Measurements from ENCODE around the gene EPAS1. TPM values are rescaled to one million over a fixed set of nuclear protein-coding genes. Genes with fewer than 3 reads are reported as not detected.

EPAS1 gene
- total RNA-seq, 1 experiment from 2014 or later = 43.2 TPM

DNA sequence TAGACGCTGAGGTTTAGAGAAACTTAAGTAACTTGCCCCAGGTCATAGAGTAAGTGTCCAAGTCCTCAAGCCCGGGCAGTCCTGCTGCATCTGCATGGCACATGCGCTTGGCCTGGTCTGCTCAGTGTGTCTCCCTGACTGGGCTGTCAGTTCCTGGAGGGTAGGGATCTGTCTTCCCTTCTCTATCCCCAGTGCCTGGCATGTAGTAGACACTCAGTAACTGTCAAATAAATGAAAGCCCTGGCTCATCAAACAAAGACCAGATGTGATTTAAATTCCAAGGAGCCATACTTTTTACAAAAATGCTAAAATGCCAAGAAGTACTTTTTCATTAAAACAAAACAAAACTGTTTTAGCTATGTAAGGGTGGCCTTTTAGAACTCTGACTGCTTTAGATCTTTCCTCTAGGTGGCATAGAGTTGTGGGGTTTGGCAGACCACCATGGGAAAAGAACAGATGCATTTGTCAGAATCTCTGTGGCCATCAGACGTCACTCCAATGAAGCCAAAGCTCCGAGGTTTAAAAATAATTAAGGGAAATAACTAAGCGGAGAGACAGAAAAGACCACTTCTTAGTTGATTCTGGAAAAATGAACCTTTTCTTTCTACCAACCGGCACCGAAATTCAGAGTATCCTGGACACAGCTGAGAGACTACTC, 34.0 kb downstream of the EPAS1 start:
- no peaks in the 10 kb centered on the region for H4K20me1 ChIP-seq (ENCODE audit: low read length)
- no peak overlapping the region for H2AFZ ChIP-seq (ENCODE audit: low read length)
- no peaks in the 10 kb centered on the region for H3K36me3 ChIP-seq (ENCODE audit: low read depth, low read length)
- no peaks in the 10 kb centered on the region for H3K9me2 ChIP-seq (replicated peaks; ENCODE audit: low read length)
- intact Hi-C loops (cut with micrococcal nuclease) = no loop called here
- CTCF ChIA-PET = no interaction called here
- TF ChIP-seq EZH2phosphoT487 (IDR thresholded peaks at IDR 0.05; ENCODE audit: borderline replicate concordance, low read length) (no peak), EZH2 (IDR thresholded peaks at IDR 0.05; ENCODE audit: low read length, unreplicated experiment) (no peak)
- TF ChIP-seq, protein P1, sequence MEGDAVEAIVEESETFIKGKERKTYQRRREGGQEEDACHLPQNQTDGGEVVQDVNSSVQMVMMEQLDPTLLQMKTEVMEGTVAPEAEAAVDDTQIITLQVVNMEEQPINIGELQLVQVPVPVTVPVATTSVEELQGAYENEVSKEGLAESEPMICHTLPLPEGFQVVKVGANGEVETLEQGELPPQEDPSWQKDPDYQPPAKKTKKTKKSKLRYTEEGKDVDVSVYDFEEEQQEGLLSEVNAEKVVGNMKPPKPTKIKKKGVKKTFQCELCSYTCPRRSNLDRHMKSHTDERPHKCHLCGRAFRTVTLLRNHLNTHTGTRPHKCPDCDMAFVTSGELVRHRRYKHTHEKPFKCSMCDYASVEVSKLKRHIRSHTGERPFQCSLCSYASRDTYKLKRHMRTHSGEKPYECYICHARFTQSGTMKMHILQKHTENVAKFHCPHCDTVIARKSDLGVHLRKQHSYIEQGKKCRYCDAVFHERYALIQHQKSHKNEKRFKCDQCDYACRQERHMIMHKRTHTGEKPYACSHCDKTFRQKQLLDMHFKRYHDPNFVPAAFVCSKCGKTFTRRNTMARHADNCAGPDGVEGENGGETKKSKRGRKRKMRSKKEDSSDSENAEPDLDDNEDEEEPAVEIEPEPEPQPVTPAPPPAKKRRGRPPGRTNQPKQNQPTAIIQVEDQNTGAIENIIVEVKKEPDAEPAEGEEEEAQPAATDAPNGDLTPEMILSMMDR (conservative IDR thresholded peaks at IDR 0.05; ENCODE audit: low read depth, low read length) = no peak
- no peak overlapping the region for H3K27ac ChIP-seq (ENCODE audit: low read length)
- H3K27me3 ChIP-seq (ENCODE audit: low read length) = no peaks in the 10 kb centered on the region
- ATAC-seq = no peak
- peaks cover 40% of the 10 kb centered on the region for H3K4me1 ChIP-seq (ENCODE audit: insufficient read depth, low read length)
- POLR2A ChIA-PET (ENCODE audit: unreplicated experiment) = interaction anchor here (0.6 kb wide), 1 partner anchor 24 kb away, joined by 3 read pairs; no protein-coding TSS in a partner anchor
- no TSS peak for BruUV-seq (replicated peaks)
- no peak overlapping the region for H3K4me3 ChIP-seq (ENCODE audit: low read length)
- H3F3A ChIP-seq (ENCODE audit: low read length, unreplicated experiment) = no peaks in the 10 kb centered on the region
- H3K4me2 ChIP-seq (ENCODE audit: low read length) = no peak overlapping the region
- H3K79me2 ChIP-seq (ENCODE audit: low read length) = peaks cover 77% of the 10 kb centered on the region
- H3K9me3 ChIP-seq (ENCODE audit: low read length) = no peaks in the 10 kb centered on the region
- no peak for DNase-seq
- no peak overlapping the region for H3K9ac ChIP-seq (ENCODE audit: low read length)

GRCh38 chr2:46332686-46333281, 35.6 kb downstream of the EPAS1 start:
- Histone ChIP-seq H3K4me3 (ENCODE audit: low read length) (no peak overlapping the region), H3K36me3 (ENCODE audit: low read depth, low read length) (no peaks in the 10 kb centered on the region), H3K27ac (ENCODE audit: low read length) (no peak overlapping the region), H2AFZ (ENCODE audit: low read length) (no peak overlapping the region), H4K20me1 (ENCODE audit: low read length) (peaks cover 4% of the 10 kb centered on the region; the same call in 1 of the 2 replicates), H3K4me2 (ENCODE audit: low read length) (no peak overlapping the region), H3F3A (ENCODE audit: low read length, unreplicated experiment) (no peaks in the 10 kb centered on the region), H3K27me3 (ENCODE audit: low read length) (no peaks in the 10 kb centered on the region), H3K4me1 (ENCODE audit: insufficient read depth, low read length) (peaks cover 42% of the 10 kb centered on the region), H3K9ac (ENCODE audit: low read length) (no peak overlapping the region), H3K9me3 (ENCODE audit: low read length) (no peaks in the 10 kb centered on the region), H3K9me2 (replicated peaks; ENCODE audit: low read length) (no peaks in the 10 kb centered on the region), H3K79me2 (ENCODE audit: low read length) (peaks cover 78% of the 10 kb centered on the region)
- ATAC-seq (no peak), DNase-seq (peak; percentile 17)
- CTCF ChIA-PET = no interaction called here
- POLR2A ChIA-PET (ENCODE audit: unreplicated experiment) = no interaction called here
- no peak for TF ChIP-seq EZH2phosphoT487 (IDR thresholded peaks at IDR 0.05; ENCODE audit: borderline replicate concordance, low read length)
- no peak for TF ChIP-seq EZH2 (IDR thresholded peaks at IDR 0.05; ENCODE audit: low read length, unreplicated experiment)
- TF ChIP-seq, protein P1 (conservative IDR thresholded peaks at IDR 0.05; ENCODE audit: low read depth, low read length) = no peak
- BruUV-seq (replicated peaks) = no TSS peak
- intact Hi-C loops (cut with micrococcal nuclease) = no loop called here

GRCh38 chr2:46333912-46334311, 36.7 kb downstream of the EPAS1 start:
- intact Hi-C loops (cut with micrococcal nuclease) = loop anchor here (2.0 kb wide), 2 partner anchors 31 to 35 kb away; no protein-coding TSS in a partner anchor
- TF ChIP-seq EZH2phosphoT487 (IDR thresholded peaks at IDR 0.05; ENCODE audit: borderline replicate concordance, low read length) = no peak
- TF ChIP-seq, protein P1 (conservative IDR thresholded peaks at IDR 0.05; ENCODE audit: low read depth, low read length) = peak; percentile 37; the same call in 1 of the 2 replicates
- no peak overlapping the region for H3K4me3 ChIP-seq (ENCODE audit: low read length)
- H3K4me2 ChIP-seq (ENCODE audit: low read length) = no peak overlapping the region
- no peak for DNase-seq
- no peaks in the 10 kb centered on the region for H3F3A ChIP-seq (ENCODE audit: low read length, unreplicated experiment)
- no peaks in the 10 kb centered on the region for H3K27me3 ChIP-seq (ENCODE audit: low read length)
- H3K36me3 ChIP-seq (ENCODE audit: low read depth, low read length) = no peaks in the 10 kb centered on the region
- H3K27ac ChIP-seq (ENCODE audit: low read length) = peak overlapping the region; percentile 65; the same call in 1 of the 2 replicates
- ChIA-PET POLR2A (ENCODE audit: unreplicated experiment) (no interaction called here), CTCF (no interaction called here)
- no peaks in the 10 kb centered on the region for H3K9me2 ChIP-seq (replicated peaks; ENCODE audit: low read length)
- peaks cover 85% of the 10 kb centered on the region for H3K79me2 ChIP-seq (ENCODE audit: low read length)
- H4K20me1 ChIP-seq (ENCODE audit: low read length) = peaks cover 4% of the 10 kb centered on the region; the same call in 1 of the 2 replicates
- ATAC-seq = no peak
- H3K4me1 ChIP-seq (ENCODE audit: insufficient read depth, low read length) = peaks cover 42% of the 10 kb centered on the region
- no TSS peak for BruUV-seq (replicated peaks)
- H3K9me3 ChIP-seq (ENCODE audit: low read length) = no peaks in the 10 kb centered on the region
- H3K9ac ChIP-seq (ENCODE audit: low read length) = no peak overlapping the region
- H2AFZ ChIP-seq (ENCODE audit: low read length) = no peak overlapping the region
